ENCODE measurements around the gene LNPEP.

DNA sequence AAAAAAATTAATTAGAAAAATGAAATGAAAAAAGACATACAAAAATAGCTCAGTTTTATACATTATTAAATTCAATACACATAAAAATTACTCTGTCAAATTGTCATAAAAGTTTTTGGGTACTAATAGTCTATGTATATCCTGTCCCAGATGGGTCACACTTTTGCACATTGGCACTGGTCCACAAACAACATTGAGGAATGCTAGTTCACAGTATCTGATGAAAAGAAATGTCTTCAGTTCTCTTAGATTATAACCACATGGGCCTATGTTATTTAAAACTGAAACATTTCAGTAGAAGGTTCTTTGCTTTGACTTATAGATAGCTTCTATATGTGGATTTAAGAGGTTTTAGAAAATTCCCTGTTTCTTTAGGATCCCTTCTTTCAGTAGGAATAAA is 39.8 kb downstream of the LNPEP start:
- TF ChIP-seq, protein P1, sequence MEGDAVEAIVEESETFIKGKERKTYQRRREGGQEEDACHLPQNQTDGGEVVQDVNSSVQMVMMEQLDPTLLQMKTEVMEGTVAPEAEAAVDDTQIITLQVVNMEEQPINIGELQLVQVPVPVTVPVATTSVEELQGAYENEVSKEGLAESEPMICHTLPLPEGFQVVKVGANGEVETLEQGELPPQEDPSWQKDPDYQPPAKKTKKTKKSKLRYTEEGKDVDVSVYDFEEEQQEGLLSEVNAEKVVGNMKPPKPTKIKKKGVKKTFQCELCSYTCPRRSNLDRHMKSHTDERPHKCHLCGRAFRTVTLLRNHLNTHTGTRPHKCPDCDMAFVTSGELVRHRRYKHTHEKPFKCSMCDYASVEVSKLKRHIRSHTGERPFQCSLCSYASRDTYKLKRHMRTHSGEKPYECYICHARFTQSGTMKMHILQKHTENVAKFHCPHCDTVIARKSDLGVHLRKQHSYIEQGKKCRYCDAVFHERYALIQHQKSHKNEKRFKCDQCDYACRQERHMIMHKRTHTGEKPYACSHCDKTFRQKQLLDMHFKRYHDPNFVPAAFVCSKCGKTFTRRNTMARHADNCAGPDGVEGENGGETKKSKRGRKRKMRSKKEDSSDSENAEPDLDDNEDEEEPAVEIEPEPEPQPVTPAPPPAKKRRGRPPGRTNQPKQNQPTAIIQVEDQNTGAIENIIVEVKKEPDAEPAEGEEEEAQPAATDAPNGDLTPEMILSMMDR (IDR thresholded peaks at IDR 0.05) = no peak
- no peak for TF ChIP-seq EP300 (IDR thresholded peaks at IDR 0.05)
